GM19238 (cell line): ENCODE measurements around the gene ANO3.
A peak's percentile ranks its signal among the peaks of the same experiment; 100 is the strongest.
"Not testable (repeated sequence)": the region's sequence is repeated elsewhere in the genome, so short reads cannot be mapped to it uniquely, and the experiment has no call there.

ENCODE experiments used
- DNase-seq: peaks from one replicate; pipeline ENCODE4 v3.0.0; 2011; ENCODE audit warnings: low spot score; ENCODE audit not compliant: insufficient read length

ANO3 gene

GRCh38 chr11:26331911-26332571, at the start of gene ANO3:
Gene ANO3, plus strand, starts transcription at chr11:26332130. Its CDS starts 146 bp downstream, at chr11:26332276.
- peak; percentile 22 for DNase-seq

GRCh38 chr11:26283852-26284408, 48.0 kb upstream of the ANO3 start:
- DNase-seq: no peak

- DNase-seq: no peak
These were observed 46.3 kb upstream of the ANO3 start for GRCh38 chr11:26285608-26286007.

GRCh38 chr11:26286472-26287066, 45.4 kb upstream of the ANO3 start:
- no peak for DNase-seq

- no peak for DNase-seq
These were observed 44.8 kb upstream of the ANO3 start for GRCh38 chr11:26287067-26287518.

- DNase-seq: no peak
These were observed 34.5 kb upstream of the ANO3 start for GRCh38 chr11:26297189-26297975.

GRCh38 chr11:26316372-26316771, 15.6 kb upstream of the ANO3 start:
- DNase-seq: not testable (repeated sequence)

- no peak for DNase-seq
These were observed 12.0 kb upstream of the ANO3 start for GRCh38 chr11:26319906-26320305.

GRCh38 chr11:26321516-26321915, 10.4 kb upstream of the ANO3 start:
- DNase-seq: no peak

GRCh38 chr11:26322335-26323067, 9.4 kb upstream of the ANO3 start:
- no peak for DNase-seq

GRCh38 chr11:26323837-26324236, 8.1 kb upstream of the ANO3 start:
- no peak for DNase-seq

- no peak for DNase-seq
These were observed 7.7 kb upstream of the ANO3 start for GRCh38 chr11:26324270-26324669.

GRCh38 chr11:26326793-26327400, 5.0 kb upstream of the ANO3 start:
- no peak for DNase-seq

- DNase-seq: no peak
These were observed 2.7 kb upstream of the ANO3 start for GRCh38 chr11:26329206-26329605.

- no peak for DNase-seq
These were observed 1.7 kb upstream of the ANO3 start for GRCh38 chr11:26330262-26330661.

GRCh38 chr11:26332572-26332915, 614 bp downstream of the ANO3 start:
- no peak for DNase-seq

- DNase-seq: no peak
These were observed 2.0 kb downstream of the ANO3 start for GRCh38 chr11:26333906-26334305.

- no peak for DNase-seq
These were observed 4.0 kb downstream of the ANO3 start for GRCh38 chr11:26335903-26336302.

- DNase-seq: no peak
These were observed 12.7 kb downstream of the ANO3 start for GRCh38 chr11:26344647-26345046.

- no peak for DNase-seq
These were observed 16.8 kb downstream of the ANO3 start for GRCh38 chr11:26348776-26349175.

- no peak for DNase-seq
These were observed 18.1 kb downstream of the ANO3 start for GRCh38 chr11:26350002-26350401.
